Coronary artery (tissue), 2 donors: ENCODE results near the gene IGFBP6.

Experiments used
- DNase-seq: peaks from one replicate; pipeline ENCODE4 v3.0.0-alpha.2; 2017; ENCODE audit warnings: low spot score
- H3K27ac ChIP-seq, 2 donors: fragments of 200-600 bp; sonication (generic); one replicate each; pipeline ENCODE4 v1.5.1; 2016 to 2019
- H3K4me3 ChIP-seq: fragments of 200-600 bp; sonication (generic); 2 replicates; pipeline ENCODE4 v1.5.1; 2016; ENCODE audit warnings: mild to moderate bottlenecking, moderate library complexity
- TF ChIP-seq, protein P1 (sequence below): fragments of 200-600 bp; sonication (generic); IDR thresholded peaks from one replicate; pipeline ENCODE4 v1.5.1; 2019; ENCODE audit warnings: antibody characterized with exemption

Gene IGFBP6

DNA sequence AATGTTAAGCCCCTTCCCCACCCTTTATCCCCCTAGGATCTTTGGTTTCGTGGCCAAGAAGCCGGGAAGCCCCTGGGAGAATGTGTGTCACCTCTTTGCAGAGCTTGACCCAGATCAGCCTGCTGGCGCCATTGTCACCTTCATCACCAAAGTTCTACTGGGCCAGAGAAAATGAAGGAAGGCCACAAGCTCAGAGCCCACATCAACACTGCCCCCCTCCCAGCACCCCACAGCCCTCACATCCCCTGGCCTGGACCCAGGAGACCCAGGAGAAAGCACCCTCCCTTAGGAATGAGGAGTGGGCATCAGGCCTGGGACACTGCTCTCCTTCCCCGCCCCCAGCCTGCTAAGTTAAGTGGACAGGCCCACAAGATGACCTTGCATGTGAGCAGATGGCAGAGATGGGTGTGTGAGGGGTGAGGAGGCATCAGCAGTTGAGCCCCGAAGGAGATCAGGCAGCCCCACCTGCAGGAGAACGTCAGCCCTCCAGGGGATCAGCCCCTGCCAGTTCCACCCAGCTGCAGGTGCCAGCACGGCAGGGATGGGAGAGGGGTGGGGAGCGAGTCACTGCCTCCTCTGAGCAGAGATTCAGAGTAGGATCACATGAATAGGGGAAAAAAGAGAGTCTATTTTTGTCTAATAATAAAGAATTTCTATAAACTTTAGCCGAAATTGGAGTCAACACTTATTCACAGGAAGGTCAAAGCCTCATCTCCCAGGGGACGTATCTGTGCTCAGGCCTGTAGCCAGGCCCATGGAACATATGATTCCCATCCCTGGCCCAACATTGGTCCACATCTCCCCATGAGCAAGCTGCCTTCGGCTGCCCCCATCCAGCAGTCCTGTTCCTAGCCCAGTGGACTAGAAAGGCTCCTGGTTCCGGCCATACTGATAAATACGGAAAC is 33.5 kb upstream of the IGFBP6 start:
- peak; percentile 92 for DNase-seq
- TF ChIP-seq, protein P1, sequence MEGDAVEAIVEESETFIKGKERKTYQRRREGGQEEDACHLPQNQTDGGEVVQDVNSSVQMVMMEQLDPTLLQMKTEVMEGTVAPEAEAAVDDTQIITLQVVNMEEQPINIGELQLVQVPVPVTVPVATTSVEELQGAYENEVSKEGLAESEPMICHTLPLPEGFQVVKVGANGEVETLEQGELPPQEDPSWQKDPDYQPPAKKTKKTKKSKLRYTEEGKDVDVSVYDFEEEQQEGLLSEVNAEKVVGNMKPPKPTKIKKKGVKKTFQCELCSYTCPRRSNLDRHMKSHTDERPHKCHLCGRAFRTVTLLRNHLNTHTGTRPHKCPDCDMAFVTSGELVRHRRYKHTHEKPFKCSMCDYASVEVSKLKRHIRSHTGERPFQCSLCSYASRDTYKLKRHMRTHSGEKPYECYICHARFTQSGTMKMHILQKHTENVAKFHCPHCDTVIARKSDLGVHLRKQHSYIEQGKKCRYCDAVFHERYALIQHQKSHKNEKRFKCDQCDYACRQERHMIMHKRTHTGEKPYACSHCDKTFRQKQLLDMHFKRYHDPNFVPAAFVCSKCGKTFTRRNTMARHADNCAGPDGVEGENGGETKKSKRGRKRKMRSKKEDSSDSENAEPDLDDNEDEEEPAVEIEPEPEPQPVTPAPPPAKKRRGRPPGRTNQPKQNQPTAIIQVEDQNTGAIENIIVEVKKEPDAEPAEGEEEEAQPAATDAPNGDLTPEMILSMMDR: no peak
- Histone ChIP-seq H3K27ac (peak overlapping the region; percentile 83 to 96), H3K4me3 (peak overlapping the region; percentile 6)

DNA sequence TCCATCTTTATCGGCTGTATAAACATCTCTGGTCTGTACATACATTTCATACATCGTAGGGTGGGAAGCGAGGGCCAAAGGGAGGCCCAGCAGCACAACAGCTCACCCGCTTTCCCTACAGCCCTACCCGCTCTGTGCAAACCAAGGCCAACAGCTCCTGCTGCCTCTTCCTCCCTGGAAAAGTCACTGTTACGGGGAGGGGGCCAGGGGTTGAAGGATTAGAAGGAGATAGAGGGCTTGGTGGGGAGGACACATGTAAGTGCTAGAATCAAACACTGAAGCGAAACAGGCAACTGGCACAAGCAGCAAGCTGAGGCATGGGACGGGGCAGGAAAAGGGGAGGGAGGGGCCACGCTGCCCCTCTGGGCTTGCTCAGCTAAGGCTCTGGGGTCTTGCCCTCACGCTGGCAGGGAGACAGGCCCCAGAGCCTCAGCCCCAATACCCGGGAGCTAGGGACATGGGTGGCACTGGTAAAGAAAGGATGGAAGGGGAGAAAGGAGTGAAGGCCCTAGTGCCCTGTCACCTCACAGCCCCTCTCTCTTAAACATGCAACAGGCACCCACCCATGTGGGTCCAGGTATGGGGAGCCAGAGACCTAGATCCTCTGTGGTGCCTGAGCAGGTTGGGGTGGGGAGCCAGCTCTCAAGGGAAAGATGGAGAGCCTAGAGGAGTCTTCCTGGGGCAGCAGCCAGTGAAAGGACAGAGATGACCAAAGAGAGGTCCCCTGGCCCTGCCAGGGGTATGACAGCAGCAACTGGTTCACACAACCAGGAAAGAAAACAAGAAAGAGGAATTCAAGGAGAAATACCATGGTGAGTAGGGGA is 32.6 kb upstream of the IGFBP6 start:
- DNase-seq: no peak
- peak overlapping the region; percentile 83 to 96 for H3K27ac ChIP-seq
- no peak overlapping the region for H3K4me3 ChIP-seq
- TF ChIP-seq, protein P1: no peak

DNA sequence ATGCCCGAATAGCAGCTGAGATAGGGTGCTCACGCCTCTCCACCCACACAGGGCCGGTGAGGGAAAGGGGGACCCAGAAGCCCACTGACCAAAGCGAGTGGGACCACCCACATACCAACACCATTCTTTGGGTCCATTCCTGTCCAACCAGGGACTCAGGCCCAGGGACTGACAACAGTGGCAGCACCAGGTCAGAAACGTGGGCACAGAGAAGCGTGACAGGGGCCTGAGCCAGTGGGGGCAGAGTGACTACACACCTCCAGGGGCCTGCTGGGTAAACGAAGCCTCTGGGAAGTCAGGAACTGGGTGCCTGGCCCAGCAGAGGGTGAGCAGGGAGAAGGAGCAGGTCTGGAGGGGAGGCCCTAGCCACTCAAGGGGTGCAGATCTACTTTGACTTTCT is 32.0 kb upstream of the IGFBP6 start:
- peak overlapping the region; percentile 83 to 96 for H3K27ac ChIP-seq
- TF ChIP-seq, protein P1: no peak
- H3K4me3 ChIP-seq: peak overlapping the region; percentile 54
- DNase-seq: peak; percentile 78

DNA sequence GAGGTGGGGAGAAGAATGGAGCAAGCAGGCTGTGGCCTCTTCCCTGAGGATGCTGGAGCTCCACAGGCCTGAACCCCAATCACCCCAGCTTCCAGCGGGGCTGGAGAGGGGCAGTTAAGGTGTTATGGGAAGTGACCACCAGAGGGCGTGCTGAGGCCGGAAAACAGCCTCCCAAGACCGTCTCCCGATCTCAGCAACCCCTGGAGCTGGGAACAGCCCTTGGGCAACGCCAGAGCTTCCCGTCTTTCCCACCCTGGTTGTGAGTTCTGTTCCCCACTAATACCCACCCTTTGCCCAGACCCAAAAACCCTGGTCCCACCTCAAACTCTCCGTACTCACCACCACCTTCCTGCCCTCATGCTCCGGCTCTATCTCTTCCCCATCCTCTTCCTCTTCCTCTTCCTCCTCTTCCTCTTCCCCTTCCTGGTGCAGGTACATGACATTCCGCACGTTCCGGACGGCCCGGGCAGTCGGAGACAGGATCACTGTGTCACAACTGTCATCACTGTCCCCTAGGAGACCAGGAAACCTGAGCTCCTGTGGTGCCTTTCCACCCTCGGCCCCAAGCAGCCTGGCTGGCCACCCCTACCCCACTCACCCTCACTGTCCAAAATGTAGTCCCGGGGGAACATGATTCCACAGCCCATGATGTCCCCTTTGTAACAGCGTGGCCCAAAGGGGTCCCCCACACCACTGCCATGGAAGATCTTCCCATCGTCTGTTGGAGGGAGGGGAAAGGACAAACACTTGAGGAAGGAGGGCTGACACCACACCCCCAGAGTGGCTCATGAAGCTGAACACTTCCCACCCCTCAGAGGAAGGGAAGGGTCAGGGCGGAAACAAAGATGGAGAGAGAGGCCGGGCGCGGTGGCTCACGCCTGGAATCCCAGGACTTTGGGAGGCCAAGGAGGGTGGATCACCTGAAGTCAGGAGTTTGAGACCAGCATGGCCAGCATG is 31.2 kb upstream of the IGFBP6 start:
- DNase-seq: peak; percentile 87
- TF ChIP-seq, protein P1: peak; percentile 85
- Histone ChIP-seq H3K4me3 (peak overlapping the region; percentile 54), H3K27ac (peak overlapping the region; percentile 83 to 96)

DNA sequence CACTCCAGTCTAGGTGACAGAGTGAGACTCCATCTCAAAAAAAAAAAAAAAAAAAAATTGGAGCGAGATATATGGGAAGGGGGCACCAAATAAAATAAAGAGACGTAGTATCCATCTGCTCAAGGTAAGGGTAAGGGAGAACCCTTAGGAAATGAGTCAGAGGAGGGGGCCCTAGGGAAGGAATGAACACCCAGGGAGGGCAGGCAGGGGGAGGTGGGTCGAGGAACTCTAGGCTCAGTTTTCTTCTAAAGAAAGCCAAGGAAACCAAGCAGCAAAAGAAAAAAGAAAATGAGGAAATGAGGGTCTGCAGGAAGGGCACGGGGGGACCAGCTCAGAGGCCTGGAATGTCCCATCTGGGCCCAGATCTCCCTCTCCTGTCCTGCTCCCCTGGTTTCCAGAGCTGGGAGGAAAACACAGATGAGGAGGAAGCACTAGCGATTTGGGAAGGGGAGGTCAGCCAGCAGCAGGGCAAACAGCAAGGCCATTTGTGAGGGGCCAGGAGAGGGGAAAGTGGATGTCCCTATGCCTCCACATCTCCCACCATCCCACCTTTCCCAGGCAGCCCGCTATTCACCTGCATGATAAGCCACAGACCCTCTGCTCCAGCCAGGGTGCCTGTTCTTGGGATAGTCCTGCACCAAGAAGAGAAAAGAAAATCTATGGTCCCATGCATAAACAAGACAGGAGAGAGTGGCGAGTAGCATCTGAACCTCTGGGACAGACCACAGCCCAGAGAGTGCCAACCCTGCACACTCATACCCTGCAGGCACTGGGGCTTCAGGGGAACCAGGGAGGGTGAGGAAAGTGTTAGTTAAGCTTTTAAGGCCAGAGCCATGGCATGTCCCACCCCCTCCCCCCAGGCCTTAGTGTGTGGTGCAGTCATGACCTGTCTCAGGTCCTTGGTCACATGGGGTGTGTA is 30.1 kb upstream of the IGFBP6 start:
- peak overlapping the region in 1 of 2 donors; percentile 96 for H3K27ac ChIP-seq
- DNase-seq: no peak
- H3K4me3 ChIP-seq: no peak overlapping the region
- TF ChIP-seq, protein P1: no peak
